Left renal pelvis (tissue), 4 donors: ENCODE data around the gene ARL4D. TPM values are rescaled to one million over a fixed set of nuclear protein-coding genes. Genes with fewer than 3 reads are reported as not detected.
A peak's percentile ranks its signal among the peaks of the same experiment; 100 is the strongest.
"Not testable (repeated sequence)": the region's sequence is repeated elsewhere in the genome, so short reads cannot be mapped to it uniquely, and the experiment has no call there.

Experiments
- DNase-seq, 4 donors: peaks; one replicate each; pipeline ENCODE4 v3.0.0-alpha.2; 2013; ENCODE audit warnings: low read depth in 4 of 4, low spot score in 3 of 4
- polyA plus RNA-seq, 4 donors: library from polyadenylated mRNA; unstranded; fragments of 120-200 nt; gene quantifications; one replicate each; pipeline ENCODE4 v1.2.1, GENCODE V29; 2013; ENCODE audit not compliant: insufficient read length in 4 of 4

ARL4D gene
- polyA plus RNA-seq, result 10 to 100 TPM in 2 of 4 donors, 1 to 10 TPM in 2; 8.6 to 33.2 (median 11.2) TPM

- peak in 2 of 4 donors; percentile 75 to 81 for DNase-seq
Observed at GRCh38 chr17:43398724-43399595, at the start of gene ARL4D. Gene ARL4D (plus strand): TSS chr17:43398993. CDS start chr17:43399733, 740 bp downstream.

- no peak for DNase-seq
Observed at GRCh38 chr17:43349142-43349541, 49.7 kb upstream of the ARL4D start.

GRCh38 chr17:43350888-43351361 lies 47.9 kb upstream of the ARL4D start:
- no peak for DNase-seq

GRCh38 chr17:43351691-43352090 lies 47.1 kb upstream of the ARL4D start:
- DNase-seq, result no peak

GRCh38 chr17:43352579-43353331 lies 46.0 kb upstream of the ARL4D start:
- no peak for DNase-seq

- DNase-seq, result no peak
Observed at GRCh38 chr17:43353393-43353792, 45.4 kb upstream of the ARL4D start.

- DNase-seq, result no peak
Observed at GRCh38 chr17:43354371-43354770, 44.4 kb upstream of the ARL4D start.

- DNase-seq, result no peak
Observed at GRCh38 chr17:43356450-43356849, 42.3 kb upstream of the ARL4D start.

GRCh38 chr17:43356999-43357398 lies 41.8 kb upstream of the ARL4D start:
- no peak for DNase-seq

GRCh38 chr17:43359469-43360110 lies 39.2 kb upstream of the ARL4D start:
- DNase-seq, result no peak

- peak in 3 of 4 donors; percentile 48 to 67 (median 54) for DNase-seq
Observed at GRCh38 chr17:43360376-43360738, 38.4 kb upstream of the ARL4D start.

GRCh38 chr17:43360739-43361505 lies 37.9 kb upstream of the ARL4D start:
- peak; percentile 83 to 99 (median 96) for DNase-seq

GRCh38 chr17:43363181-43363925 lies 35.4 kb upstream of the ARL4D start:
- no peak for DNase-seq

- DNase-seq, result no peak
Observed at GRCh38 chr17:43363926-43364285, 34.9 kb upstream of the ARL4D start.

- no peak for DNase-seq
Observed at GRCh38 chr17:43365356-43365755, 33.4 kb upstream of the ARL4D start.

GRCh38 chr17:43365921-43366320 lies 32.9 kb upstream of the ARL4D start:
- not testable (repeated sequence) for DNase-seq

- no peak for DNase-seq
Observed at GRCh38 chr17:43366891-43367736, 31.7 kb upstream of the ARL4D start.

GRCh38 chr17:43367737-43368242 lies 31.0 kb upstream of the ARL4D start:
- DNase-seq, result peak in 1 of 4 donors; percentile 84
